WTC11 (cell line): ENCODE results near the gene PLTP.

Source experiments
- ATF2 ChIP-seq: sonication (generic); formaldehyde crosslinking; IDR thresholded peaks from 2 replicates; pipeline ENCODE4 v1.8.1; 2022; ENCODE audit warnings: low read depth, missing genetic modification reagents, borderline replicate concordance
- HMGA2 ChIP-seq: fragments of 250-450 bp; sonication (Bioruptor Pico); IDR thresholded peaks from 2 replicates; pipeline ENCODE4 v1.4.0; 2021; ENCODE audit warnings: mild to moderate bottlenecking, moderate library complexity
- STAT6 ChIP-seq: sonication (generic); formaldehyde crosslinking; conservative IDR thresholded peaks from 2 replicates; pipeline ENCODE4 v1.8.1; 2023; ENCODE audit warnings: mild to moderate bottlenecking, low read depth, missing genetic modification reagents, moderate library complexity
- ZNF416 ChIP-seq: fragments of 250-450 bp; sonication (Bioruptor Pico); IDR thresholded peaks from 2 replicates; pipeline ENCODE4 v1.9.0; 2021; ENCODE audit warnings: mild to moderate bottlenecking, inconsistent platforms
- TF ChIP-seq, protein P1 (sequence below): fragments of 200-600 bp; IDR thresholded peaks from 2 replicates; pipeline ENCODE4 v1.8.0; 2022; ENCODE audit warnings: antibody characterized with exemption
- TF ChIP-seq, protein P2 (sequence below): sonication (generic); formaldehyde crosslinking; IDR thresholded peaks from 2 replicates; pipeline ENCODE4 v1.8.0; 2022; ENCODE audit warnings: mild to moderate bottlenecking, missing genetic modification reagents

DNA sequence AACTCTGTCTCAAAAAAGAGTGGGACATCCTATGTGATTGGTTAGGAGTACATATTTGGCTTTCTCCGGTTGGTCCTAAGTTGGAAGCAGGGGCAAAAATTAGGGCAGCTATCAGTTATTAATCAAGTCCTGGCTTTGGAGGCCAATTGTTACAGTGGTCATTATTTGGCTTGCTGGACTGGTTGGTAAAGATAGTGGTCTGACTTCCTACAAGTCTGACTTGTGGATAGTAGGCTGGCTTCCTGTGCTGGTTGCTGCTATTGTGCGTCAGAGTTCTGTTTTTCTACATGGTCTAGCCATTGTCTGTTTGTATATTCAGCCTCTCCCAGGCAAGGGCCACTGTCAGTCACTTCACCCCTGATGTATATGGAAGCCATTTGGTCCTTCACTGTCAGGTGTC, 61.7 kb downstream of the PLTP start:
- TF ChIP-seq HMGA2 (no peak), ATF2 (CRISPR knock-in tag) (no peak), STAT6 (no peak), ZNF416 (CRISPR knock-in tag) (no peak)
- TF ChIP-seq, protein P1, sequence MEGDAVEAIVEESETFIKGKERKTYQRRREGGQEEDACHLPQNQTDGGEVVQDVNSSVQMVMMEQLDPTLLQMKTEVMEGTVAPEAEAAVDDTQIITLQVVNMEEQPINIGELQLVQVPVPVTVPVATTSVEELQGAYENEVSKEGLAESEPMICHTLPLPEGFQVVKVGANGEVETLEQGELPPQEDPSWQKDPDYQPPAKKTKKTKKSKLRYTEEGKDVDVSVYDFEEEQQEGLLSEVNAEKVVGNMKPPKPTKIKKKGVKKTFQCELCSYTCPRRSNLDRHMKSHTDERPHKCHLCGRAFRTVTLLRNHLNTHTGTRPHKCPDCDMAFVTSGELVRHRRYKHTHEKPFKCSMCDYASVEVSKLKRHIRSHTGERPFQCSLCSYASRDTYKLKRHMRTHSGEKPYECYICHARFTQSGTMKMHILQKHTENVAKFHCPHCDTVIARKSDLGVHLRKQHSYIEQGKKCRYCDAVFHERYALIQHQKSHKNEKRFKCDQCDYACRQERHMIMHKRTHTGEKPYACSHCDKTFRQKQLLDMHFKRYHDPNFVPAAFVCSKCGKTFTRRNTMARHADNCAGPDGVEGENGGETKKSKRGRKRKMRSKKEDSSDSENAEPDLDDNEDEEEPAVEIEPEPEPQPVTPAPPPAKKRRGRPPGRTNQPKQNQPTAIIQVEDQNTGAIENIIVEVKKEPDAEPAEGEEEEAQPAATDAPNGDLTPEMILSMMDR, result no peak
- TF ChIP-seq, protein P2, sequence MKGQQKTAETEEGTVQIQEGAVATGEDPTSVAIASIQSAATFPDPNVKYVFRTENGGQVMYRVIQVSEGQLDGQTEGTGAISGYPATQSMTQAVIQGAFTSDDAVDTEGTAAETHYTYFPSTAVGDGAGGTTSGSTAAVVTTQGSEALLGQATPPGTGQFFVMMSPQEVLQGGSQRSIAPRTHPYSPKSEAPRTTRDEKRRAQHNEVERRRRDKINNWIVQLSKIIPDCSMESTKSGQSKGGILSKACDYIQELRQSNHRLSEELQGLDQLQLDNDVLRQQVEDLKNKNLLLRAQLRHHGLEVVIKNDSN (CRISPR knock-in tag), result no peak
